NCI-H1436 treated with DMSO at 0.1 percent for 48 hours (cell line): ENCODE results near the gene CCDC74B.
"Not testable (repeated sequence)": the region's sequence is repeated elsewhere in the genome, so short reads cannot be mapped to it uniquely, and the experiment has no call there.

Experiments used
- DNase-seq: peaks from one replicate; lab custom pipeline; 2025; lab: John Stamatoyannopoulos, UW

Gene CCDC74B

DNA sequence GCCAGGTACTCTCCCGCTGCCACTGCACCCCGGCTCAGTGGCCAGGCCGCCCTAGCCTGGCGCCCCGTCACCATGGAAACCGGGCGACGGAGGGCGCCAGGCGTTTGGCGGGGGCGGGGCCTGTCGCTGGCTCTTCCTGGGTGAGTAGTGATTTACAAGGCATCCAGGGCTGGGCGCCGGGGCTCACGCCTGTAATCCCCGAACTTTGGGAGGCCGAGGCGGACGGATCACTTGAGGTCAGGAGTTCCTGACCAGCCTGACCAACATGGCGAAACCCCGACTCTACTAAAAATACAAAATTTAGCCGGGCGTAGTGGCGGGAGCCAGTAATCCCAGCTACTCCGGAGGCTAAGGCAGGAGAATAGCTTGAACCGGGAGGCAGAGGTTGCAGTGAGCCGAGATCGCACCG is at the start of gene CCDC74B:
Gene CCDC74B, minus strand, starts transcription at position 107 of the 409 bp plus-strand sequence. CDS start 116 bp downstream, outside the sequence.
- not testable (repeated sequence) for DNase-seq

DNA sequence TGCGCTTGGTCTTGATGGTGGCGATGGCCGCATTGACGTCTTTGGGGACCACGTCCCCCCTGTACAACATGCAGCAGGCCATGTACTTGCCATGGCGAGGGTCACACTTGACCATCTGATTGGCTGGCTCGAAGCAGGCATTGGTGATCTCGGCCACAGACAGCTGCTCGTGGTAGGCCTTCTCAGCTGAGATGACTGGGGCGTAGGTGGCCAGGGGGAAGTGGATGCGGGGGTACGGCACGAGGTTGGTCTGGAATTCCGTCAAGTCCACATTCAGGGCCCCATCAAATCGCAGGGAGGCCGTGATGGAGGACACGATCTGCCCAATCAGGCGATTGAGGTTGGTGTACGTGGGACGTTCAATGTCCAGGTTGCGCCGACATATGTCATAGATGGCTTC is 48.9 kb upstream of the CCDC74B start:
- DNase-seq = not testable (repeated sequence)

DNA sequence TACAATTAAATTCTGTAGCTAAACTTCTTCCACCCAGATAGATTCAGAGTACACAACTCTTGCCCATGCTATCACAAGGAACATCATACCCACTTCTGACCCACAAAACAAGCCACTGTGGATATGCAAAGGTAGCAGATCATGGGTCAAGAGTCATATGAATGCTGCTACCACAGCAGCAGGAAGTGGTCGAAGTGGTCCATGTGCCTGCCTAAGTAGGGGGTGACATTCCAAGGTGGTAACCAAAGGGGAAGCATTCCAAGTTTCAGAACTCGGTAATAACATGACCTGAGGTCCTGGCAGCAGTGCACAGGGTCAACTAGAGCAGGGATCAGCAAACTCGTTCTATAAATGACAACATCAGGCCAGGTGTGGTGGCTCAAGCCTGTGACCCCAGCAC is 47.5 kb upstream of the CCDC74B start:
- DNase-seq = not testable (repeated sequence)

DNA sequence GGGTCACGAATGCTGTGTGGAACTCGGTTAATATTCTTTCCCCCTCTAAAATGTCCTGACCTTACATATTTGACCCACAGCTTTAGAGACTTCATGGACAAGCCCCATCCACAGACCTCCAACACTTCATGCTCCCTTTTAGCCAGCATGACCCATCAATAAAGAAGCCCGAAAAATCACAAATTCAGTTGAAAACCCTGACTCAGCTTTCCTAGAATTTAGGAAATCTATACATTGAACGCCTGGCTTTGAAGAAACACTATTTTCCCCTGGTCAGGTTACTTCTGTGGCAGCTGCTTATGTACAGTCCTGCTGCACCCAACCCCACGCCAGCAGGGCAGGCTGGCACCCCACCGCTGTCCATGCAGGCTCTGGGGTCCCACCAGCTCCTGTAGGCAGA is 46.4 kb upstream of the CCDC74B start:
- not testable (repeated sequence) for DNase-seq

DNA sequence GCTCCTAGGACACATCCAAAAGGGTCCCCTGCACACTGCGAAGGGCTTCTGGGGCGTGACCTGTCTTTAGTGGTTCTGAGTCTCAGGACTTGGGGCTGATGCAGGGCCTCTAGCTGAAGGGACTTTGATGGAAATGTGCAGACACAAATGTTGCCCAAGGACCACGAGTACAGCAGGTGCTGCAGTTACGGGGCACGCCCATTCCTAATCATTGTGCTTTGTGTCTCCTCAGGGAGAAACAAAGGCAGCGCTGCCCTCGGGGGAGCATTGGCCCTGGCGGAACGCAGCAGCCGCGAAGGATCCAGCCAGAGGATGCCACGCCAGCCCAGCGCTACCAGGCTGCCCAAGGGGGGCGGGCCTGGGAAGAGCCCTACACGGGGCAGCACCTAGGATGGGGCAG is 45.3 kb upstream of the CCDC74B start:
- DNase-seq = no peak

DNA sequence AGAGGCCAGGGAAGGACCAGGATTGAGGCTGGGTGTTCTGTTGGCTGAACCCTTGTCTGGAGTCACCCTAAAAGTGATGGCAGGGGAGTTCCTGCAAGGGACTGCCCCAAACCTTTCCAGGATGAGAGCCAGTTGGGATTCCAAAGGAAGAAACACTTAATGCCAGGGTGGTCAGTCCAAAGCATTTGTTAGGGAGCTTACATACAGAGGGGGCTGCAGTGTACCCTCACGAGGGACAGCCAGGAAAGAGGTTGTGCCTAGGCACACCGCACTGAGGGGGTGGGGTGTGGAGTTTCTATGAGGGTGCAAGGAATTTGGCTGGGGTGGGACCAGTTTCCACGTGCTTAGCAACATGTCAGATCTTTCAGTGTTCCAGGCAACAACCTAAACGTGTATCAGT is 44.0 kb upstream of the CCDC74B start:
- DNase-seq = not testable (repeated sequence)

DNA sequence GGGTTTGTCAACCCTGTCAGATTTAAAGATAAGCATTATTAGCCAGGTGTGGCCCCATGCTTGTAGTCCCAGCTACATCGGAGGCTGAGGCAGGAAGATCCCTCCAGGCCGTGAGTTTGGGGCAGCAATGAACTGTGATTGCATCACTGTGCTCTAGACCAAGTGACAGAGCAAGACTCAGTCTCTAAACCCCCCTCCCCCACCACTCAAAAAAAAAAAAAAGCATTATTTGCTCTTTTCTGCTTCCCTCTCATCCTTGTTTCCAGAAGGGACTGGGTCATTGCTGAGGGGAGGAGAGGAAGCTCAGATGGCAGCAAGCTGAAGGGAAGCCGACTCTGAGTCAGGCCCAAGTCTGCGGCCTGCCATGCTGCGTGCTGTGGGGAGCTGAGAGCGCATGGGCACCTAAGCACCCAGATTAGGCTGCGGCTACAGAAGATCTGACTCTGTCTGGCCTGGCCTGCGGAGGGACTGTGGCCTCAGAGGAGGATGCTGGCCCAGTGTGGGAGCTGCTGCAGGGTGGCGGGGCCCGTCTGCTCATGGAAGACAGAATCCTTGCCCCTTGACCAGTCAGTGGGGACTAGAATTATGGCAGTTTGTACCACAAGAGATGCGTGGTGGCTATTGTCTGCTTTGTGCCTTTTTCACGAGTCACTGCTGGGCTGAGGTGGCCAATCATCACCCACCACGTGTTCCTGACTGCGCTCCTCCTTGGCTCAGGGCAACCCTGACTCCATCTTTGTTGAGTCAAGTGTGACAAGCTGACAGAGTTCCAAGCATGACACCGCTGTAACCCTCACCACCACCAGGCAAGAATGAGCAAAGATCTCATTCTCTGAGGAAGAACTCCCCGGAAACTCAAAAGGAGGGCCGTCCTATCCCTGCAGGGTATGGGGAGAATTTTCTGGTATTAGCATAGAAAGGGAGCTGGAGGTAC is 43.2 kb upstream of the CCDC74B start:
- DNase-seq = not testable (repeated sequence)

DNA sequence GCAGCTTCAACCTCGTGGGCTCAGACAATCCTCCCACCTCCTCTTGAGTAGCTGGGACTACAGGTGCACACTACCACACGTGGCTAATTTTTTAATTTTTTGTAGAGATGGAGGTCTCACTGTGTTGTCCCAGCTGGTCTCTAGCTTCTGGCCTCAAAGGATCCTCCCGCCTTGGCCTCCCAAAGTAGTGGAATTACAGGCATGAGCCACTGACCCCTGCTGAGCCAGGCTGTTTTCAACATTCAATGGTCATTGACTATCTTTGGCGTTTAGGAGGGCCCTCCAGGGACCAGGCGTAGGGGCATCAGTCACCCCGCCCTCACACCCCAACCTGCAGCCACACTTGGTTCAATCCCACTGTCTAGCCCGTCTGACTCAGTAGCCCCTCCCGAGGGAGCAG is 42.4 kb upstream of the CCDC74B start:
- no peak for DNase-seq

DNA sequence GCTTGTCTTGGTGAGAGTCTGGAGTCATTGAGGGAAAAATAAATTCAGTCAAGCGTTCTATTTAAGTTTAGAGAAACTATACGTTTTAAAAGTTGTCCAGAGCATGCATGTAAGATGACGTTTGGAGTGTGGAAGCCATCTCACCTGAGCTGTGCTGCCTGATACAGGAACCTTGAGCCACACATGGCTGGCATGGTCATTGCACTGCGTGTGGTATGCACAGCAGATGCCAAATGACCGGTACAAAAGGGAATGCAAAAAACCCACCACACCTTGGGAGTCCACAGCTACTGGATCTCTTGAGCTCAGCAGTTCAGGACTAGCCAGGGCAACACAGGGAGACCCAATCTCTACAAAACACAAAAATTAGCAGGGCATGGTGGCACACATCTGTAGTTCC is 41.5 kb upstream of the CCDC74B start:
- DNase-seq = no peak

DNA sequence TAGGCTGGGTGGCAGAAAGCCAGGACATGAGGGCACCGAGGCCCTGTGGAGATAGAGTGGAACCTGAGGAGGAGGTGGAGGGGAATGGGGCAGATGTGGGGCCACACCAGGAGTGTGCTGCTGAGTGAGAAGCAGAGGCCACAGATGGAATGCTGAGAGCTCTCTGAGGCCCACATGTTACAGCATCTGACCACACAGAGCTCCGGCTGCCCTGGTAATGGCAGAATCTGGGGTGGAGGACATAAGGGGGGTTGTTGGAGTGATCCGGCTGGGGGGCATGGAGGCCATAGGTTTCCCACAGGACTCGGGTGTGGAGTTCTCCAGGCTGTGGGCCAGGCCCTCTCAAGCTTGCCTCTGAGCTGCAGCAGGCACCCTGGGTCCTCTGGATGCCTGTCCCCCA is 41.0 kb upstream of the CCDC74B start:
- DNase-seq = no peak

DNA sequence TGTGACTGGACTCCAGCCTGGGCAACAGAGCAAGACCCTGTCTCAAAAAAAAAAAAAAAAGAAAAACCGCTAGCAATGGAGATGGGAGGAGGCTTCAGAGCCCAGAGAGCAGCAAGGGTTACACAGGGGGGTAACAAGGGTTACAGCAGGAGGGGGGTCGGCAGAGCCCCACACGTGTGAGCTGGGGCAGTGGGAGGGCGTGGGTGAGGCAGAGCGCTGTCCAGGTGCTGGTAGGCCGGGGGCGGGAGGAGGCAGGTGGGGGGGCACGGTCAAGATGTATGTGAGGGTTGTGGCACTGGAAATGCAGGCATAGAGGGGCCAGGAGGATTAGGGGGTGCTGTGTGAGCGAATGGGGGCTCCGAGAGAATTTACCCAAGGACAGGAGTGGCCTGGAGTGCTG is 40.5 kb upstream of the CCDC74B start:
- no peak for DNase-seq

DNA sequence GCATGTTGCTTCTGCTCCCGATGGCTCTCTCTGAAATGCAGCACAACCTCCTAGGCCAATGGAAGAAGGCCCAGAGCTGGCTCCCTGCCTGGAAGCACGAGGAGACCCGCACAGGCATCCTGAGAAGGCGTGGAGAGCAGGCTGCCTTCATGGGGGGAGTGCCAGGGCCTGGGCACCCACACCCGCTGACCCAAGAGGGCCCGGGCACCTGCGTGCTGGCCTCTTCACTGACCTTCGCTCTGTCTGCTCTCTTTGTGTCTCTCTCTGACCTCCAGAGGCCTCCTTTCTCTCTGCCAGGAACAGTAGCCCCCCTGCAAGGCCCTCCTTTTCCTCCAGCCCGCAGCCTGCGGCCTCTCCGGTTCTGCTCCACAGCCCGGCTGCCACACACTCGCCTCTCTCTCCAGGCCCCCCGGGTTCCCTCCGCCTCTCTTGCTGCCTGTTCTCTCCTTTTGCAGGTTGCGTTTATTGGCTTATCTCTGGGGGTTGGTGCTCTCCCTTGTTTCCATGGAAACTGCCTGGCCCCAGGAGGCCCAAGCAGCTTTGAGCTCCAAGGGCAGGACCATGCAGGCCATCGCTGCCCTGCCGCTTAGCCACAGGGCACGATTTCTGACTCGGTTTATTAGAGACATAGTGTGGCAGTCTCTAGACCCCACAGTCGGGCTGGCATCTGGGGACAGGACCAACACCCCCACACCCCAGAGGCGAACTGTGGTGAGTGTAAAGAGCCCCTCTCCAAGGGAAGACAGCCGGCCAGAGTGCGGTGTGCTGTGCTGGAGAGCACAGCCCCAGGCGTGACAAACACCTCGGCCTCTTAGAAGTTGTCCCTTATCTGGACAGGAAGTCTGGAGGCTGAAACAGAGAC is 38.8 kb upstream of the CCDC74B start:
- no peak for DNase-seq

DNA sequence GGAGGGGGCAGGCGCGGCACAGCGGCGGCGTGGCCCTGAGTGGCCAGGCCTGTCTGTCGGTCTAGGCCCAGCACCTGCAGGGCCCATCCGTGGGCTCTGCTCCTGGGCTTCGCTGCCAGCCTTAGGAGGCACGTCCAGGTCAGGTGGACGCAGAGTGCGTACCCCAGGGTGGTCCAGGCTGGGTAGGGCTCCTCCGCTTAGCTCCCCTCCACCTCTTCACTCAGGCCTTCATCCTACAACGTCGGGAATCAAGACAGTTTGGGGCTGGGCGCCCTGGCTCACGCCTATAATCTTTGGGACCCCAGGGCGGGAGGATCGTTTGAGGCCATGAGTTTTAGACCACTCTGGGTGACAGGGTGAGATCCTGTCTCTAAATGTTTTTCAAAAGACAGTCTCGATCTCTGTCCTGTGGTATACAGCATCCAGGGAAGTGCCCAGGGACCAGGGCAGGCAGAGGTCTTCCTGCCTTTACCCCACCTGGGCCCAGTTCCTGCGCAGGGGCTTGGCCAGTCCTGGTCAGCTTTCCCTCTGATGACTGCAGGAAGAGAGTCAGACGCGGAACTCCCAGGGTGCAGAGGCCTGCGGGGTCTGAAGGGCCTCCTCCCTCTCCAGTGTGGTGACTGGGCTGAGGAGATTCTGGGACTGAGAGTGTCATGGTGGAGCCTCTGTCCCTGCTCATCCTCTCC is 38.1 kb upstream of the CCDC74B start:
- DNase-seq = not testable (repeated sequence)

DNA sequence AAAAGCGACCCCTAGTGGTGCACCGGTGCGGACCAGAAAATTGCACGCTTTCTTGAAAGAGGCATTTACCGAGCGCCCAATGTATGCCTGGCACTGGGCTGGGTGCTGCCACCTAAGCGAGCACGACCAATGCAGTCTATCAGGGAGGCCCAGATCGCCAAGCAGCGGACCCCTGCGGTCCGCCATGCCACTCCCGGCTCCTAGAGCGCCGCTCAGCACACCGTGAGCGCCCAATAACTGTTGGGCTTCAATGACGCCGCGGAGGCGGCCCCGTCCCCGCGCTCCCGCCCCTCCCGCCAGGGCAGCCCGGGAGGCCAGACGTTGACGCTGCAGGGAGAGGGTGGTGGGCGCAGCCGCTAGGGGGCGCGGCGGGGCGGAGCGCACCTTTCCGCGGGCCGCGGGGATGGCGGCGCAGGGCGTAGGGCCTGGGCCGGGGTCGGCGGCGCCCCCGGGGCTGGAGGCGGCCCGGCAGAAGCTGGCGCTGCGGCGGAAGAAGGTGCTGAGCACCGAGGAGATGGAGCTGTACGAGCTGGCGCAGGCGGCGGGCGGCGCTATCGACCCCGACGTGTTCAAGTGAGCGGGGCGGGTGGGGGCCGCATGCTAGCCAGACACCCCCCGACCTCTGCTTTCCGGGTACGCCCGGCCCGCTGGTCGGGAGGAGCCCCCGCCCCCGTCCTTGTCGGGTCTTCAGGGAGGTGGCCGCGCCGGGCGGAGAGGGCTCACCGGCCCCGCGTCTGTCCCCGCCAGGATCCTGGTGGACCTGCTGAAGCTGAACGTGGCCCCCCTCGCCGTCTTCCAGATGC is 37.2 kb upstream of the CCDC74B start, which contains the start of gene MZT2B:
Gene MZT2B, plus strand, starts transcription at position 383 of the 803 bp plus-strand sequence. Its CDS starts 21 bp downstream, at position 404.
- DNase-seq = peak; percentile 9

DNA sequence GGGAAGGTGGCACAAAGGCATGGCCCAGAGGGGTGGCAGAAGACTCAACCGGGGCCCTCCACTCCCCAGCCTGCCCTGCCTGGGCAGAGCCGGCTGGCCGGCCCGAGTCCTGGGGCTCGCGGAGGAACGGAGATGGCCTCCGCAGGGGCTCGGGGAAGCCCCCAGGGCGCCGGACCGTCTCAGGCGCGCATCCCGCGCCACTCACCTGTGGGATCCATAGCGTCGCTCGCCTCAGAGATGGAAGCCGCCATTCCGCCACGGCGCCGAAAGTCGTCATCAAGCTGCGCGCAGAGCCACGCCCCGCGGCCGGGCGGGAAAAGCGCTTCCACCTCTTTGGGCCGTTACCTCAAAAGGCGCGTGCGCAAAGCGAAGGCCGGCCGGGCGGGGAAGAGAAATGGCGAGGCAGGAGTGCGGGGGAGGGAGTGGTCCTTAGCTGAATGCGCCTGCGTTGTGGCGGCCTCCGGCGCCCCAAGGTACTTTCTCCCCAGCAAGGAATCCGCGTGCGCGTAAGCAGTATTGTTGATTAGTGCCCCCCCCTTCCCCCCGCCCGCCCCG is 36.5 kb upstream of the CCDC74B start, which contains the start of gene SMPD4:
Gene SMPD4, minus strand, starts transcription at position 278 of the 555 bp plus-strand sequence. CDS start 5,010 bp downstream, outside the sequence.
- peak; percentile 71 for DNase-seq

DNA sequence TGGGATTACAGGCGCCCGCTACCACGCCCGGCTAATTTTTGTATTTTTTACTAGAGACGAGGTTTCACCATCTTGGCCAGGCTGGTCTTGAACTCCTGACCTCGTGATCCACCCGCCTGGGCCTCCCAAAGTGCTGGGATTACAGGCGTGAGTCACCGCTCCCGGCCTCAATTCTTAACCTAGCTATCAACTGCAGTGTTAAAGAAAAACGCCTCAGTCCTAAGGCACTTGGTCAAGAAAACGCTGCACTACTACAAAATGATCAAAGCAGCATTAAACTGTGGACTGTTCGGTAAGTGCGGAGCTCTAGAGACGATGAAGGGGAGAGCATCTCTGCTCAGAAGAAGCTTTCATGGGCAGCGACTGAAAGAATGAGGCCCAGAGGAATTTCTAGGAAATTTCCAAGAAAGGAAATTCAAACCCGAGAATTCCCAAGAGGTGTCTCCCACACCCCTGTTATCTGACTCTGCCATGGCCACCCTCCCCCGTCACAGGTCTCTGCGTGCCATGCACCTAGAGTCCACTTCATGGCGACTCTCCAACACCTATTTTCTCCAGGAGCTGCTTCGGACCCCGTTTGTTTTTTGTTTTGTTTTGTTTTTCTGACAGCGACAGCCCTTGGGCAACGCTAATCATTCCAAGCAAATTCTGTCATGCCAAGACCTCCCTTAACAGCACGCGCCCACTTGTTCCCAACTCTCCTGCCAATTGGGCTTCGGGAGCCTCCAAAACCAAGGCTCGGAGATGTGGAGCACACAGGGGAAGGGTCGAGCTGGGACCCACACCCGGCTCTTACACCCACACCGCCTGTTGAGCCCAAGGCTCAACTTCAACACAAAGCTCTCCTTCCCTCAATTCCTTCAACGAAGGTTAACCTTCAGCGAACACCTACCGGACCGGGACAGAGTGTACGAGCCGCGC is 35.8 kb upstream of the CCDC74B start:
- not testable (repeated sequence) for DNase-seq

DNA sequence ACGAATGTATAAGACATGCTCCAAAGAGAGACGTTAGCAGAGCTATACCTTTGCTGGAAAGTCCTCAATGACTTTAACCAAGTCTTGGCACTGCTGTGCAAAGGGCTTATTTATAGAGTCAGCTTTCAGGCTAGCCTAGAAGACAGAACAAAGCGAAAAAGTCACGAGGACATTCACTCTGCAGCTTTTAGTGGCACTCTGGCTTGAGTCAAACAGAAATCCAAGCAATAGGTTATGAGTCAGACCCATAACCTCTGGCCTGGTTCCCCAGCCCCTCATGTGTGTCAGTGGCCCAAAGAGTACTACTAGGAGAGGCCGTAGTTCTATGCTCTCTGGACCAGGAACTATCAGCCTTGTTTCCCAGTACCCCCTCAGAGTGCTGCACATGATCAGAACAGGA is 30.0 kb upstream of the CCDC74B start:
- not testable (repeated sequence) for DNase-seq

DNA sequence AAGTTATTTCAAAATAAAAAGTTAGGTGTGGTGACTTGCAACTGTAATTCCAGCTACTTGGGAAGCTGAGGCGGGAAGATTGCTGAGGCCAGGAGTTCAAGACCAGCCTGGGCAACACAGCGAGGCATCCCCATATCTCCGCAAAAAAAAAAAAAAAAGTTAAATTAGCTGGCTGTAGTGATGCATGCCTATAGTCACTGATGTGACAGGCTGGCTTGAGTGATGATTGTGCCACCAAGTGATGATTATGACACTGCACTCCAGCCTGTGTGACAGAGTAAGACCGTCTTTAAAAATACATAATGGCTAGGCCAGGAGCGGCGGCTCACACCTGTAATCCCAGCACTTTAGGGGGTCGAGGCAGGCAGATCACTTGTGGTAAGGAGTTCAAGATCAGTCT is 25.0 kb upstream of the CCDC74B start:
- no peak for DNase-seq

DNA sequence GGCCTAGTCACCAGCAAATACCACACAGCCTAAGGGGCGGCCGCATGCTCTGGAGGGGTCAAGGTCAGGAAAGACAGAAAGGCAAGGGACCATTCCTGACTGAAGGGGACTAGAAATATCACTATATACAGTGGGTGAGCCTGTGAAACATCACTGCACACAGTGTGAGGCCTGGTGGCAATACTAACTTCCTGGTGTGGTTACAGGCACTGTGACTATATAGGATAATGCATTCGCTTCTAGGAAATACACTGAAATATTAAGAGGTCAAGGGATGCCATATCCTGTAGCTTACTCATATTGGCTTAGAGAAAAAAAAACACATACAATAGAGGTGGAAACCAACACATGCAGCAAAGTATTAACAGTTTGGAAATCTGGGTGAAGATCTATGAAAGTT is 24.3 kb upstream of the CCDC74B start:
- not testable (repeated sequence) for DNase-seq

DNA sequence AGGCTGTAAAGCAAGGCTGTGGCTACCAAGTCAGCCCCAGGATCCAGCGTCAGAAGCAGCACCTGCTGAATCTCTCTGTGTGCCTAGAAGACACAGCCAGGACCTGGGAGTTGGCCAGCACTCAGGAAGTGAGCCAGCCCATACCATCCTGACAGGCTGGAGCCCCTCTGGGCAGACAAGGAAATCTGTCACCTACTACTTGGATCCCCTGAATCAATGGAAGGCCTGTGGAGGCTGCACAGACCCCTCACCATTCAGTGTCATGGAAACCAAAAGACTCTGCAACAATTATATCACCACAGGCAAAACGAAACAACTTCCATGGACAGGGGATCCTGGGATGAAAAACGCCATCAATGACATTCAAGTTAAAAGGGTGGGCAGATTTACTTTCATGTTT is 21.7 kb upstream of the CCDC74B start:
- not testable (repeated sequence) for DNase-seq
